NCI-H526 (cell line): ENCODE results near the gene ZNF732.
"Not testable (repeated sequence)": the region's sequence is repeated elsewhere in the genome, so short reads cannot be mapped to it uniquely, and the experiment has no call there.

Experiments
- DNase-seq, 2 experiments: peaks; one replicate each; lab custom pipeline; 2025; lab: John Stamatoyannopoulos, UW

Gene ZNF732

GRCh38 chr4:253936-254756 is 51.1 kb downstream of the ZNF732 start:
- no peak for DNase-seq

DNA sequence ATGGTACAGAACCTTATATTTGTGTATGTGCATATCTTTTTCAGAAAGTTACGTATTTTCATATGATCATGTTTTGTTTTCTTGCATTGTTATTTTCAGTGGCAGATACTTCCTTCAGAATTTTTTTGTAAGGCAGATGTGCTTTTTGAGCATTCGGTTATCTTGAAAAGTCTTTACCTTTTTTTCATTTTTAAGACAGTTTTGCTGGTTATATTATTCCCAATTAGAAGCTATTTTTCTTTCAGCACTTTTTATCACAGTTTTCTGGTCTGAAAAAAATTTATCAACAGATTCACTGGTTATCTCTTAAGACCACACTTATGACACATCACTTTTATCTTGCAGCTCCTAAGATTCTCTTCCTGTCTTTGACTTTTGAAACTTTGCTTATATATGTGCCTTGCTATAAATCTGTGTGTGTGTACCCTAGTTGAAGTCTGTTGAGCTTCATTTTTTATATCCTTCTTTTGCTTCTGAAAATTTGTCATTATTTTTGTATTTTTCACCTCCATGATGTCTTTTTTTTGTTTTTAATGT is 53.1 kb downstream of the ZNF732 start:
- DNase-seq = no peak

- DNase-seq = peak in 1 of 2 experiments; percentile 41
Measured at GRCh38 chr4:244471-244870, 60.8 kb downstream of the ZNF732 start.

DNA sequence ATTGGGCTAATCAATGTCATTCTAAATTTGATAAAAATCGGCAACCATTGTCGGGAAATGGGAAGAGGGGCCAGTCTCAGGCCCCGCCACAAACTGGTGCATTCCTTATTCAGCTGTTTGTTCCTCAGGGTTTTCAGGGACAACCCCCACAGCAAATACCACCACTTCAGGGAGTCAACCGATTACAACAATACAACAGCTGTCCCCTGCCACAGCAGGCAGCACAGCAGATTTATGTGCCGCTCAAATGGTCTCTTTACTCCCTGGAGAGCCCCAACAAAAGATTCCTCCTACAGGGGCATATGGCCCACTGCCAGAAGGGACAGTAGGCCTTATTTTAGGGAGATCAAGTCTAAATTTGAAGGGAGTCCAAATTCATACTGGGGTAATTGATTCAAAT is 61.8 kb downstream of the ZNF732 start:
- no peak for DNase-seq

DNA sequence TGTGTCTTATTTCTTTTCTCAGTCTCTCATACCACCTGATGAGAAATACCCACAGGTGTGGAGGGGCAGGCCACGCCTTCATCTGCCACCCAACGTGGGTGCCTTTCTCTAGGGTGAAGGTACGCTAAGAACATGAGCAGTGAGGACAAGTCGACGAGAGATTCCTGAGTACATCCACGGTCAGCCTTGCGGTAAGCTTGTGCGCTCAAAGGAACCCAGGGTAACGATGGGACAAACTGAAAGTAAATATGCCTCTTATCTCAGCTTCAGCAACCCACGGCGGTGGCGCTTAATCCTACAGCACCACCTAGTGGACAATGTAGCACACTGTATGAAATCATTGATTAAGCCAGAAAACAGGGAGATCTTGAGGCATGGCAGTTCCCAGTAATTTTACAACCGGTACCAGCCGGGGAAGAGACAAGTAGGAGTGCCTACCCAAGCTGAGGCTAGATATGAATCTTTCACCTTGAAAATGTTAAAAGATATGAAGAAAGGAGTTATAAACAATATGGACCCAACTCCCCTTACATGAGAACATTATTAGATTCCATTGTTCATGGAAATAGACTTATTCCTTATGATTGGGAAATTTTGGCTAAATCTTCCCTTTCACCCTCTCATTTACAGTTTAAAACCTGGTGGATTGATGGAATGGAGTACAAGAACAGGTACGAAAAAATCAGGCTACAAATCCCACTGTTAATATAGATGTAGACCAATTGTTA is 63.0 kb downstream of the ZNF732 start:
- peak; percentile 32 to 78 for DNase-seq

DNA sequence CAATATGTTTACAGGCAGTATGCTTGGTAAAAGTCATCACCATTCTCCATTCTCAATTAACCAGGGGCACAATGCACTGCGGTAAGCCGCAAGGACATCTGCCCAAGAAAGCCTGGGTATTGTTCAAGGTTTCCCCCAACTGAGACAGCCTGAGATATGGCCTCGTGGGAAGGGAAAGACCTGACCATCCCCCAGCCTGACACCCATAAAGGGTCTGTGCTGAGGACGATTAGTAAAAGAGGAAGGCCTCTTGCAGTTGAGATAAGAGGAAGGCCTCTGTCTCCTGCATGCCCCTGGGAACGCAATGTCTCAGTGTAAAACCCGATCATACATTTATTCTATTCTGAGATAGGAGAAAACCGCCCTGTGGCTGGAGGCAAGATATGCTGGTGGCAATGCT is 63.9 kb downstream of the ZNF732 start:
- DNase-seq = not testable (repeated sequence)

- no peak for DNase-seq
Measured at GRCh38 chr4:236028-236427, 69.2 kb downstream of the ZNF732 start.

DNA sequence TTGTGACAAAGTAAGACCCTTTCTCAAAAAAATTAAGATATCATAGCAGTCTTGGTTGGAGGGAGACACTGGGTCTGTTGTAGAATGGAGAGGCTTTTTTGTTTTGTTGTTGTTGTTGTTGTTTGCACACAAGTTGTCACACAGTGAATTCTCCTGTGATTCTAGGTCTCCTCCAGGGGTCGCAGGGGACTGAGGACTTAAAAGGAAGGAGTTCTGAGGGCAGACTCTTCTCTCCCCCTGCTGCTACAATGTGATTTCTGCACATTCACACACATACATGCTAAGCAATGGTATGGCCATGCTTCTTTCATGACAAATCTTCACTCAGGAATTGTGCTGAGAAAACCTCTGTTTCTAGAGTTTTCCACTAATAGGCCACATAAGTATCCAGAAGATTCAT is 71.1 kb downstream of the ZNF732 start:
- DNase-seq = no peak

DNA sequence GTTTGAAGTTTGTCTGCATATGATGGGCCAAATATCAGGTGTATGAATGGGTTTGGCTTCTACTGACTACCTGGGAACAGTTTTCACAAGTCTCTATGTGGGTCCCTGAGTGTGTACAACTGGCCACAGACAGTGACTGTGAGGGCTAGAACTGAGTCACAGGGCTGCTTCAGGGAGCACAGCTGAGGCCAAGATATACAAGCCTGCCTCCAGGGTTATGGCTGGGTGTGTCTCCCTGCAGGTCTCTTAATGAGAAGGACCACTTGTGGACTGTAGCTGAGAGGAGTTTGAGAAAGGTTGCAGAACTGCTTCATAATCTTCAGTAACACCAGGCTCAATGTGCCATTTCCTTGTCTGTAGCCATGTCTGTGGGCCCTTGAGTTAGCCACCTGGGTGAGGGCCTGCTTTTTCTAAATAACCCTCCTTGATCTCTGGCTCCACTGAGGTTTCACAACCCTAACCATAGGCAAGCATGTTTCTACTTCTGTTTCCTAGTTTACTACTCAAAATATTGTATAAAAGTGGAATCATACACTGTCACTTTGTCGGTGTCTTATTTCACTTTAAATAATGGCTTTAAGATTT is 81.3 kb downstream of the ZNF732 start:
- no peak for DNase-seq
